GM12878 (cell line): ENCODE results near the gene SNRNP35.

Experiments
- EZH2 ChIP-seq: IDR thresholded peaks from 2 replicates; pipeline ENCODE4 v1.6.1; 2012; ENCODE audit warnings: low read depth, mild to moderate bottlenecking, control low read depth, inconsistent platforms, low read length, borderline replicate concordance; ENCODE audit not compliant: control insufficient read depth
- POLR2A ChIP-seq: IDR thresholded peaks from 2 replicates; pipeline ENCODE4 v1.6.1; 2011; ENCODE audit warnings: low read depth, mild to moderate bottlenecking, low read length
- RAD21 ChIP-seq: IDR thresholded peaks from 2 replicates; pipeline ENCODE4 v1.6.1; 2011; ENCODE audit warnings: mild to moderate bottlenecking, low read depth, low read length, moderate library complexity; ENCODE audit not compliant: insufficient read depth
- SPI1 ChIP-seq: IDR thresholded peaks from 2 replicates; pipeline ENCODE4 v1.6.1; 2011; ENCODE audit warnings: low read depth, mild to moderate bottlenecking, low read length, moderate library complexity, borderline replicate concordance; ENCODE audit not compliant: insufficient read depth
- SRF ChIP-seq, 2 experiments: IDR thresholded peaks; 2 replicates each; pipeline ENCODE4 v1.6.1; 2011; ENCODE audit warnings: low read depth in 2 of 2, low read length in 2 of 2, mild to moderate bottlenecking in 1 of 2, moderate library complexity in 1 of 2
- TAF1 ChIP-seq: IDR thresholded peaks from 2 replicates; pipeline ENCODE4 v1.6.1; 2011; ENCODE audit warnings: mild to moderate bottlenecking, low read depth, low read length, borderline replicate concordance
- ZZZ3 ChIP-seq: IDR thresholded peaks from 2 replicates; pipeline ENCODE4 v1.6.1; 2011; ENCODE audit warnings: low read depth; ENCODE audit not compliant: control insufficient read depth, insufficient read length
- TF ChIP-seq, protein P1 (sequence below), 3 experiments: IDR thresholded peaks in 2 of 3; conservative IDR thresholded peaks in 1 of 3; 2 replicates each; pipeline ENCODE4 v1.5.1; 2011; ENCODE audit warnings: low read depth in 3 of 3, low read length in 3 of 3, mild to moderate bottlenecking in 3 of 3, control low read depth in 2 of 3, moderate library complexity in 2 of 3, inconsistent platforms in 1 of 3, mixed read lengths in 1 of 3; ENCODE audit not compliant: control insufficient read depth in 2 of 3, insufficient read depth in 1 of 3; ENCODE audit errors: extremely low read depth in 1 of 3

DNA sequence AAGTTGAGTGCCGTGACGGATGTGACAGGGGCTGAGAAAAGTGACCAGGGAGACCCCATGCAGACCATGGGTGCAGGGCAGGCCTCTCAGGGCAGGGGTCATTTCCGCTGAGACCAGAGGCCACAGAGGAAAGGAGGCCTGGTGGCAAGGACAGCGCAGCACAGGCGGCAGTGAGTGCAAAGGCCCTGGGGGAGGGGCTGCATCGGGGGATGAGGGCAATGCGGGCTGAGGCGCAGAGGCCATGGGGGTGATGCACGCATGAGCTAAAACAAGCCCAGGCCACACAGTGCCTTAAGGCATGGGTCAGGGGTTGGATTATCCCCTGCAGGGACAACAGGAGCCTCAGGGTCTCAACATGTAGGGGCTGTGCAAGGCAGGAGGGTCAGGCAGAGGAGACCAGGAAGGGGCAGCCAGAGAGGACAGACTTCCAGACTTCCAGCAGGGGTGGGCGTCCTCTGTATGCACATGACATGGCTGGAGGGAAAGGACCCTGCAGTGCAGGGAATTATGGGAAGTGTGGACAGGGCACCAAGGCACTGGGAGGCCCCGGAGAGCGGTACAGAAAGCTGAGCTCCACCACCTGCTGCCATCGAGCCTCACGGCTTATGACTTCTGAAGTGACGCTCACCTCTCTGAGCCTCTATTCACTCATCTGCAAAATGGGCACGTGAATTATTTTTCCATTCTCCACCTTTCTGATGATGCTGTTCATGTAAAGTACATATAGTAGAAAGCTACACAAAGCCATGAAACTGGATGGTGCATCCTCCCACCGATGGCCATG, 48.3 kb downstream of the SNRNP35 start:
- TF ChIP-seq POLR2A: no peak
- TF ChIP-seq RAD21: no peak
- TF ChIP-seq, protein P1, sequence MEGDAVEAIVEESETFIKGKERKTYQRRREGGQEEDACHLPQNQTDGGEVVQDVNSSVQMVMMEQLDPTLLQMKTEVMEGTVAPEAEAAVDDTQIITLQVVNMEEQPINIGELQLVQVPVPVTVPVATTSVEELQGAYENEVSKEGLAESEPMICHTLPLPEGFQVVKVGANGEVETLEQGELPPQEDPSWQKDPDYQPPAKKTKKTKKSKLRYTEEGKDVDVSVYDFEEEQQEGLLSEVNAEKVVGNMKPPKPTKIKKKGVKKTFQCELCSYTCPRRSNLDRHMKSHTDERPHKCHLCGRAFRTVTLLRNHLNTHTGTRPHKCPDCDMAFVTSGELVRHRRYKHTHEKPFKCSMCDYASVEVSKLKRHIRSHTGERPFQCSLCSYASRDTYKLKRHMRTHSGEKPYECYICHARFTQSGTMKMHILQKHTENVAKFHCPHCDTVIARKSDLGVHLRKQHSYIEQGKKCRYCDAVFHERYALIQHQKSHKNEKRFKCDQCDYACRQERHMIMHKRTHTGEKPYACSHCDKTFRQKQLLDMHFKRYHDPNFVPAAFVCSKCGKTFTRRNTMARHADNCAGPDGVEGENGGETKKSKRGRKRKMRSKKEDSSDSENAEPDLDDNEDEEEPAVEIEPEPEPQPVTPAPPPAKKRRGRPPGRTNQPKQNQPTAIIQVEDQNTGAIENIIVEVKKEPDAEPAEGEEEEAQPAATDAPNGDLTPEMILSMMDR (IDR thresholded peaks at IDR 0.05 in 2 of 3, conservative IDR thresholded peaks at IDR 0.05 in 1 of 3; ENCODE audit: control insufficient read depth in 2 of 3, extremely low read depth in 1 of 3, insufficient read depth in 1 of 3, low read depth in 3 of 3, low read length in 3 of 3): no peak
- no peak for TF ChIP-seq TAF1
- no peak for TF ChIP-seq ZZZ3
- no peak for TF ChIP-seq SPI1
- no peak for TF ChIP-seq SRF (IDR thresholded peaks at IDR 0.05; ENCODE audit: low read depth in 2 of 2, low read length in 2 of 2)
- no peak for TF ChIP-seq EZH2
